ENCODE results near the gene PI4K2A. TPM values are rescaled to one million over a fixed set of nuclear protein-coding genes. Genes with fewer than 3 reads are reported as not detected.

Gene PI4K2A
- total and polyA plus RNA-seq, 2 of the 13 experiments (the other 11 are each of a cell fraction or from before 2014, with no cell fraction given): 10.9 to 14.3 TPM

- TF ChIP-seq, protein P1, sequence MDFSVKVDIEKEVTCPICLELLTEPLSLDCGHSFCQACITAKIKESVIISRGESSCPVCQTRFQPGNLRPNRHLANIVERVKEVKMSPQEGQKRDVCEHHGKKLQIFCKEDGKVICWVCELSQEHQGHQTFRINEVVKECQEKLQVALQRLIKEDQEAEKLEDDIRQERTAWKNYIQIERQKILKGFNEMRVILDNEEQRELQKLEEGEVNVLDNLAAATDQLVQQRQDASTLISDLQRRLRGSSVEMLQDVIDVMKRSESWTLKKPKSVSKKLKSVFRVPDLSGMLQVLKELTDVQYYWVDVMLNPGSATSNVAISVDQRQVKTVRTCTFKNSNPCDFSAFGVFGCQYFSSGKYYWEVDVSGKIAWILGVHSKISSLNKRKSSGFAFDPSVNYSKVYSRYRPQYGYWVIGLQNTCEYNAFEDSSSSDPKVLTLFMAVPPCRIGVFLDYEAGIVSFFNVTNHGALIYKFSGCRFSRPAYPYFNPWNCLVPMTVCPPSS (IDR thresholded peaks at IDR 0.05): no peak
- TF ChIP-seq ZNF501 (CRISPR knock-in tag; IDR thresholded peaks at IDR 0.05) (no peak), AKAP8 (CRISPR knock-in tag; IDR thresholded peaks at IDR 0.05) (no peak), ARID3A (IDR thresholded peaks at IDR 0.05; ENCODE audit: low read depth, low read length) (0 out of 2 replicates have a peak, but pooled peaks have one; percentile 33), KLF11 (CRISPR knock-in tag; IDR thresholded peaks at IDR 0.05) (no peak), ZMYM3 (CRISPR knock-in tag; IDR thresholded peaks at IDR 0.05) (no peak), ZNF235 (CRISPR knock-in tag; IDR thresholded peaks at IDR 0.05; ENCODE audit: borderline replicate concordance) (no peak), SMAD1 (CRISPR knock-in tag; IDR thresholded peaks at IDR 0.05; ENCODE audit: borderline replicate concordance, low read depth) (no peak), NR2F2 (IDR thresholded peaks at IDR 0.05; ENCODE audit: borderline replicate concordance, low read depth) (peak; percentile 33; the same call in 1 of the 2 replicates)
- TF ChIP-seq, protein P2, sequence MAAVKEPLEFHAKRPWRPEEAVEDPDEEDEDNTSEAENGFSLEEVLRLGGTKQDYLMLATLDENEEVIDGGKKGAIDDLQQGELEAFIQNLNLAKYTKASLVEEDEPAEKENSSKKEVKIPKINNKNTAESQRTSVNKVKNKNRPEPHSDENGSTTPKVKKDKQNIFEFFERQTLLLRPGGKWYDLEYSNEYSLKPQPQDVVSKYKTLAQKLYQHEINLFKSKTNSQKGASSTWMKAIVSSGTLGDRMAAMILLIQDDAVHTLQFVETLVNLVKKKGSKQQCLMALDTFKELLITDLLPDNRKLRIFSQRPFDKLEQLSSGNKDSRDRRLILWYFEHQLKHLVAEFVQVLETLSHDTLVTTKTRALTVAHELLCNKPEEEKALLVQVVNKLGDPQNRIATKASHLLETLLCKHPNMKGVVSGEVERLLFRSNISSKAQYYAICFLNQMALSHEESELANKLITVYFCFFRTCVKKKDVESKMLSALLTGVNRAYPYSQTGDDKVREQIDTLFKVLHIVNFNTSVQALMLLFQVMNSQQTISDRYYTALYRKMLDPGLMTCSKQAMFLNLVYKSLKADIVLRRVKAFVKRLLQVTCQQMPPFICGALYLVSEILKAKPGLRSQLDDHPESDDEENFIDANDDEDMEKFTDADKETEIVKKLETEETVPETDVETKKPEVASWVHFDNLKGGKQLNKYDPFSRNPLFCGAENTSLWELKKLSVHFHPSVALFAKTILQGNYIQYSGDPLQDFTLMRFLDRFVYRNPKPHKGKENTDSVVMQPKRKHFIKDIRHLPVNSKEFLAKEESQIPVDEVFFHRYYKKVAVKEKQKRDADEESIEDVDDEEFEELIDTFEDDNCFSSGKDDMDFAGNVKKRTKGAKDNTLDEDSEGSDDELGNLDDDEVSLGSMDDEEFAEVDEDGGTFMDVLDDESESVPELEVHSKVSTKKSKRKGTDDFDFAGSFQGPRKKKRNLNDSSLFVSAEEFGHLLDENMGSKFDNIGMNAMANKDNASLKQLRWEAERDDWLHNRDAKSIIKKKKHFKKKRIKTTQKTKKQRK (IDR thresholded peaks at IDR 0.05; ENCODE audit: low read length): no peak
- TF ChIP-seq, protein P3, sequence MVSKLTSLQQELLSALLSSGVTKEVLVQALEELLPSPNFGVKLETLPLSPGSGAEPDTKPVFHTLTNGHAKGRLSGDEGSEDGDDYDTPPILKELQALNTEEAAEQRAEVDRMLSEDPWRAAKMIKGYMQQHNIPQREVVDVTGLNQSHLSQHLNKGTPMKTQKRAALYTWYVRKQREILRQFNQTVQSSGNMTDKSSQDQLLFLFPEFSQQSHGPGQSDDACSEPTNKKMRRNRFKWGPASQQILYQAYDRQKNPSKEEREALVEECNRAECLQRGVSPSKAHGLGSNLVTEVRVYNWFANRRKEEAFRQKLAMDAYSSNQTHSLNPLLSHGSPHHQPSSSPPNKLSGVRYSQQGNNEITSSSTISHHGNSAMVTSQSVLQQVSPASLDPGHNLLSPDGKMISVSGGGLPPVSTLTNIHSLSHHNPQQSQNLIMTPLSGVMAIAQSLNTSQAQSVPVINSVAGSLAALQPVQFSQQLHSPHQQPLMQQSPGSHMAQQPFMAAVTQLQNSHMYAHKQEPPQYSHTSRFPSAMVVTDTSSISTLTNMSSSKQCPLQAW (CRISPR knock-in tag; IDR thresholded peaks at IDR 0.05): no peak
Observed at GRCh38 chr10:97684866-97685394, 44.5 kb downstream of the PI4K2A start (continued).
